HFF-Myc (cell line): ENCODE measurements around the gene GPR161.

Experiments used
- DNase-seq: peaks from one replicate; pipeline ENCODE4 v3.0.0-alpha.2; 2011; ENCODE audit warnings: low read depth; ENCODE audit errors: extremely low read depth
- H3K4me3 ChIP-seq: replicated peaks from 2 replicates; pipeline ENCODE4 v1.5.1; 2011; ENCODE audit warnings: low read depth, mild to moderate bottlenecking, control low read depth, low read length
- CTCF ChIP-seq: IDR thresholded peaks from 2 replicates; pipeline ENCODE4 v1.5.1; 2012; ENCODE audit warnings: mild to moderate bottlenecking, low read depth, low read length, control low read depth; ENCODE audit errors: missing control alignments

GPR161 gene

GRCh38 chr1:168146626-168147025 lies 9.9 kb upstream of the GPR161 start:
- no peak for TF ChIP-seq CTCF
- no peak for DNase-seq
- H3K4me3 ChIP-seq = no peak overlapping the region

GRCh38 chr1:168146160-168146539 lies 9.4 kb upstream of the GPR161 start:
- DNase-seq = no peak
- TF ChIP-seq CTCF = no peak
- H3K4me3 ChIP-seq = no peak overlapping the region

GRCh38 chr1:168145184-168146159 lies 8.7 kb upstream of the GPR161 start:
- DNase-seq = peak; percentile 33
- no peak overlapping the region for H3K4me3 ChIP-seq
- peak; percentile 99 for TF ChIP-seq CTCF

GRCh38 chr1:168141871-168142385 lies 5.2 kb upstream of the GPR161 start:
- no peak for DNase-seq
- no peak for TF ChIP-seq CTCF

GRCh38 chr1:168139070-168139469 lies 2.3 kb upstream of the GPR161 start:
- no peak for DNase-seq
- H3K4me3 ChIP-seq = no peak overlapping the region
- TF ChIP-seq CTCF = no peak

More at GRCh38 chr1:168141871-168142385, 5.2 kb upstream of the GPR161 start:
- no peak overlapping the region for H3K4me3 ChIP-seq

- DNase-seq = no peak
- H3K4me3 ChIP-seq = no peak overlapping the region
- TF ChIP-seq CTCF = no peak
These were observed 1.4 kb upstream of the GPR161 start for GRCh38 chr1:168138134-168138533.

GRCh38 chr1:168137515-168137821 lies 738 bp upstream of the GPR161 start:
- H3K4me3 ChIP-seq = peak overlapping the region; percentile 64

More at GRCh38 chr1:168137515-168137821, 738 bp upstream of the GPR161 start:
- TF ChIP-seq CTCF = no peak
- DNase-seq = no peak
